ENCODE data around the gene KRT79.
"Not testable (repeated sequence)": the region's sequence is repeated elsewhere in the genome, so short reads cannot be mapped to it uniquely, and the experiment has no call there.

The KRT79 gene

DNA sequence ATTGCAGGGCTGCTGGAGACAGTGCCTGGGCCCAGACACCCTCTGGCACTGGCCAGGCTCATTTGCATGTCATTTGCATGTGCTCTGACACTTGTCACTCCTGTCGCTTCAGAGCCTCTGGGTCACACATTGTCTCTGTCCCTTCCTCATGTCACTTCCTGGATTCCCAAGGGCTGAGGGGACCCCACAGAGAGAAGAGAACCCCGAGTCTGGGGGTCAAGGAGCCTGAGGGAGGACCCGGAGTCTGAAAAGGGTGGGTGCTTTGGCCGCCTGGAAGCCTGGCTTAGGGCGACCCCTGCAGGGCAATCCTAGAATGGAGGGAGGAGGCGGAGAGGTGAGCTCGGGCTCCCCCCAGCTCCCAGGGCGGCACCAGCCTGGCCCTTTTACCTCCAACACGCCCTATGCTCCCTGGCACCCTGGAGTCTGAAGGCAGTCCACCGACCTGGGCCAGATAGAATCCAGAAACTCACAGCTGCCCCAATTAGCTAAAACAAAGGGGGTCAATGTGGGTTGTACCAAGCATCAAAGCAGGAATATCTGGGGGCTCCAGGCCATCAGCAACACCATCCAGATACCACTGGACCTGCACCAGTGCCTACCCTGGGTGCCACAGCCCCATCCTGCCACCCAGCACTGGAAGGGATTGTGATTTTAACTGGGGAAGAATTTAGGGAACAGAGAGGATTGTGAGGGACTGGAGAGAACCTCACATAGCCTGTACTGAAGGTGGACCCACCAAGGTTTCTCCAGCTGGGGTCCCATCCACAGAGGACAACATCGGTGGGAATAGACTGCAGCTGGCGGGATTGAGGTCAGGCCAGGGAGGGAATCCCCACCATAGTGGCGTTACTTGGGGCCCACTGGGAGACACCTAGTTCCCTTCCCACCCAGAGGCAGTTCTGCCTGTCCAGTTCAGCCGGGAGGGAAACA lies 36.5 kb upstream of the KRT79 start:
- peaks cover 32% of the 10 kb centered on the region for H3K4me1 Mint-ChIP-seq
- no peaks in the 10 kb centered on the region for H3K36me3 Mint-ChIP-seq
- no peaks in the 10 kb centered on the region for H3K9me3 Mint-ChIP-seq
- H3K27ac Mint-ChIP-seq, result no peak overlapping the region
- ATAC-seq (ENCODE audit: low read depth), result peak; percentile 77
- peak; percentile 57 to 75 for DNase-seq (ENCODE audit: low spot score in 2 of 2)
- peaks cover 11% of the 10 kb centered on the region for H3K27me3 Mint-ChIP-seq
- H3K4me3 Mint-ChIP-seq, result peak overlapping the region; percentile 63

DNA sequence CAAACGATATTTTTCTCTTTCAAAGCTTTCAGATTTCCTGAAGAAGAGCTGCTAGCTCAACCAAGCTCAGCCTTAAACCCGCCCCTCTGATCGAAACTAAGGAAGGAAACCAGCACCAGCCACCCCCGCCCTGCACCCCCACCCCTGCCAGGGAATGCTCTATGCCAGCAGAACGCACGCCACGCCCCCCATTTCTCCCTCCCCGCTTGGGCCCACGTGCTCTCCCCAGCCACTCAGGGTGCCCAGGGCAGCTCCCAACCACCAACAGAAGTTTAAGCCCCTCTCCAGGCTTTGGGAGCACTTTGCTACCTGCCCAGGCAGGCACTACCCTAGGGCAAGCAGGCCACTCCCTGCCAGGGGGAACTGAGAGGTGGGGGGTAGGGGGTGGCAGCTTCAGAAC lies 33.5 kb upstream of the KRT79 start:
- peaks cover 17% of the 10 kb centered on the region for H3K4me1 Mint-ChIP-seq
- no peak overlapping the region for H3K27ac Mint-ChIP-seq
- DNase-seq (ENCODE audit: low spot score in 2 of 2) (no peak), ATAC-seq (ENCODE audit: low read depth) (peak; percentile 18)
- no peak overlapping the region for H3K4me3 Mint-ChIP-seq
- no peaks in the 10 kb centered on the region for H3K9me3 Mint-ChIP-seq
- H3K36me3 Mint-ChIP-seq, result no peaks in the 10 kb centered on the region
- H3K27me3 Mint-ChIP-seq, result no peaks in the 10 kb centered on the region

DNA sequence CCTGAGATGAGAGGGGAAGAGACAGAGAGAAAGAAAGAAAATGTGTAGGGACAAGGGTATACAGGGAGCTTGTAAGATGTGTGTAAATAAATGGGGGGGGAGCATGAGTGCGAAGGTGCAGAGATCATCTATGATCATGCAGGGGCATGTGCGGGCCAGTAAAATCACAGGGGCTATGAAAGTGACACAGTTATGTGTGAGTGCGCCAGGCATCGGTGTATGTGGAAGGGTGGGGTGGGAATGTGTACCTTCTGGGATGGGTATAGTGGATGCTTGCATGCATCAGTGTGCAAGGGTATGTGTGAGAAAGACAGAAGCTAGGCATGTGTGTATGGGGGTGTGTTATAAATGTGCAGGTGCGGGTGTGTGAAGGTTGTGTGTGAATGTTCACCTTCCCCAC lies 33.0 kb upstream of the KRT79 start:
- no peak for DNase-seq (ENCODE audit: low spot score in 2 of 2)
- Mint-ChIP-seq H3K27me3 (no peaks in the 10 kb centered on the region), H3K27ac (no peak overlapping the region), H3K36me3 (no peaks in the 10 kb centered on the region), H3K4me1 (peaks cover 17% of the 10 kb centered on the region), H3K9me3 (no peaks in the 10 kb centered on the region), H3K4me3 (no peak overlapping the region)
- ATAC-seq (ENCODE audit: low read depth), result no peak

DNA sequence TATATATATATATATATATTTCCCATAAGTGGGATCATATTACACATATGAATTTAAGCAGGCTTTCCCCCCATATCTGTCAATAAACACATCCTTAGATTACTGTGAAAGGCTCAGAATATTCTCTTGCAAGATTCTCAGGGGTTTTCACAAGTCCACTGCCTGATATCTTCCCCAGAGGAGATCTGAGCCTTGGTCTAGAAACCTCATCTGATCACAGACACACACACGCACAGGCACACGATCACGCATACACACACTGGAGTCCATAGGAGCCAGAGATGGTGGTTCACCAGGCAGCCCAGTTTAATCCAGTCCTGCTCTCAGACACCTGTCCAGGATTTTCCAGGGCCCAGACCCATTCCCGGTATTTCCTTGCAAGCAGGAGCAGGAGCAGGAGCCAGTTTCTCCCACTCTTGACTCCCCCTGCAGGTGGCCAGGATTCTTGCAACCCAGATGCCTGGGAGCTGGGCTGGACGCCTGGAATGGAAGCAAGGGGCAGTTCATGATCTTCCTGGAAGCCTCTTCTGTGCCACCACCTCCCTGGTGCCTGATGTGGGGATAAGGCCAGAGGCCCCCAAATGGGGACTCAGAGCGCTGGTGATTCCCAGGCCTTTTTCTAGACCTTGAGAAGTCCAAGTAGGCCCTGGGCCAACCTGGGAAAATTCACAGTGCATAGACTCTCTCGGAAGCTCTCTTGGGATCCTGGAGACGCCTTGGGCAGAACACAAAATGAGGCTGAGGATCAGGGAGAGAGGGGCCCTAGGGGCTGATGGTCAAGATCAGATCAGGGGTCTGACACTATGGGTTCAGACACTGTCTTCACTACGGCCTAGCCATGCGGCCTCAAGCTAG lies 31.2 kb upstream of the KRT79 start:
- DNase-seq (ENCODE audit: low spot score in 2 of 2), result no peak
- Mint-ChIP-seq H3K27me3 (no peaks in the 10 kb centered on the region), H3K9me3 (no peaks in the 10 kb centered on the region), H3K36me3 (no peaks in the 10 kb centered on the region), H3K27ac (no peak overlapping the region), H3K4me3 (no peak overlapping the region), H3K4me1 (peaks cover 17% of the 10 kb centered on the region)
- ATAC-seq (ENCODE audit: low read depth), result no peak

DNA sequence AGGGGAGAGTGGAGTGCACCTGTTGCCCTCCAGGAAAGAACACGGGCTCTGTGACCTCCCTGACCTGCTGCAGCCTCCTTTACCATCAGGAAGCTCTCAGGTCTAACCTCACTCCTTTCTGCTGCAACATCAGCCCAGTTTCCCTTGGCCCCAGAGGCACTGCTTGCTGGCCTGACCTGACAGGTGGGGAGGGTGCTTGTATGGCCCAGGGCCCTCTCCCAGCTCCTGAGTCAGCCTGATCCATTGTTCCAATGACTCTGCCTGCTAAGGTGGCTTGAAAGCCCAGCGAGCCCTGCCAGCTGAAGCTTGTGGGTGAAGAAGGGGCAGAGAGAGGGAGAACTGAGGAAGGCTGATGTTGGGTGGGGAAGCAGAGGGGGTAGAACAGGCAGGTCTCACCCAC lies 27.9 kb upstream of the KRT79 start:
- DNase-seq (ENCODE audit: low spot score in 2 of 2) (no peak), ATAC-seq (ENCODE audit: low read depth) (no peak)
- Mint-ChIP-seq H3K4me1 (peaks cover 2% of the 10 kb centered on the region), H3K27me3 (peaks cover 2% of the 10 kb centered on the region), H3K4me3 (no peak overlapping the region), H3K36me3 (no peaks in the 10 kb centered on the region), H3K27ac (no peak overlapping the region), H3K9me3 (no peaks in the 10 kb centered on the region)

DNA sequence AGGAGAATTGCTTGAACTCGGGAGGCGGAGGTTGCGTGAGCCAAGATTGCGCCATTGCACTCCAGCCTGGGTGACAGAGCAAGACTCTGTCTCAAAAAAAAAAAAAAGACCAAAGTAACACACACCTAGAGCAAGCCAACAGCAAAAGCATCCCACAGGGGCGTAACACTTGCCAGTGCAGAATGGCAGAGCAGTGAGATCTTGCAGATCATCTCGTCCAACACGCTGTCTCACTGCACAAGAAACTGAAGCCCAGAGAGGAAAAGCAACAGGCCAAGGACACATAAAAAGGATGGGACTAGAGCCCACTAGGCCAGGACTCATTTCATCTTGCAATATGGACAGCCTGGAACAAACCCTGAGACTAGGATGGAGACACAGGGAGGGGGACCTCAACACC lies 27.4 kb upstream of the KRT79 start:
- H3K27me3 Mint-ChIP-seq, result peaks cover 7% of the 10 kb centered on the region
- ATAC-seq (ENCODE audit: low read depth), result no peak
- H3K36me3 Mint-ChIP-seq, result no peaks in the 10 kb centered on the region
- no peaks in the 10 kb centered on the region for H3K4me1 Mint-ChIP-seq
- no peak overlapping the region for H3K4me3 Mint-ChIP-seq
- DNase-seq (ENCODE audit: low spot score in 2 of 2), result no peak
- no peaks in the 10 kb centered on the region for H3K9me3 Mint-ChIP-seq
- H3K27ac Mint-ChIP-seq, result no peak overlapping the region

DNA sequence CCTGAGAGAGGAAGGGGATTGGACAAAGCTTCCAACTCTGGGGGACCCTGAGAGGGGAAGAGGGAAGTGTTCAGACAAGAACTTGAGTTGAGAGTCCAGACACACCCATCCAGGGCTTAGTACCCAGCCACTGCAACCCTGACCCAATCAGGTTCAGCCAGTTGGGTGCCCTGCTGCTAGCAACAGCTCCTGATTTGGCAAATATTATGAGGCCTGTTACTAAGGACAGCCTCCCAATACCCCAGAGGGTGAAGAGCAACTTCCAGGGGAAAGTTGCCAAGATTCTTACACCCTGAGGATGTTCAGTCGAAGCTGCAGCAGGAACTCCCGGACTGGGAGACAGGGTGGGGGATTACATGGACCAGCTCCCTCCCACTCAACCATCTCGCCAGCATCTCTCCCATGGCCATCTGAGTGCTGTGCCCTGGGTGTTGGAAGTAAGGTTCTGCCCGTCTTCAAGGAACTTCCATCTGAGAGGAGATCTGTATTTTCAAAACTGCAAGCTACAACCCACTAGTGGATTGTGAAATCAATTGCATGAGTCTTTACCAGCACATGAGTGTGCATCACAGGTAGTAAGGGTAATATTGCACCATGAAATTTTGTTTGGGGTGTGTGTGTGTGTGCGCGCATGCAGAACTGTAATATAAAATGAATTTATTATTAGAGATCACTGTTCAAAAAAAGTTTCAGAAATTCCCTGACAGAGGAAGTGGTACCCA lies 26.2 kb upstream of the KRT79 start:
- ATAC-seq (ENCODE audit: low read depth) (no peak), DNase-seq (ENCODE audit: low spot score in 2 of 2) (no peak)
- H3K27ac Mint-ChIP-seq, result no peak overlapping the region
- no peaks in the 10 kb centered on the region for H3K9me3 Mint-ChIP-seq
- H3K27me3 Mint-ChIP-seq, result peaks cover 10% of the 10 kb centered on the region
- H3K4me1 Mint-ChIP-seq, result no peaks in the 10 kb centered on the region
- no peak overlapping the region for H3K4me3 Mint-ChIP-seq
- H3K36me3 Mint-ChIP-seq, result peaks cover 1% of the 10 kb centered on the region

DNA sequence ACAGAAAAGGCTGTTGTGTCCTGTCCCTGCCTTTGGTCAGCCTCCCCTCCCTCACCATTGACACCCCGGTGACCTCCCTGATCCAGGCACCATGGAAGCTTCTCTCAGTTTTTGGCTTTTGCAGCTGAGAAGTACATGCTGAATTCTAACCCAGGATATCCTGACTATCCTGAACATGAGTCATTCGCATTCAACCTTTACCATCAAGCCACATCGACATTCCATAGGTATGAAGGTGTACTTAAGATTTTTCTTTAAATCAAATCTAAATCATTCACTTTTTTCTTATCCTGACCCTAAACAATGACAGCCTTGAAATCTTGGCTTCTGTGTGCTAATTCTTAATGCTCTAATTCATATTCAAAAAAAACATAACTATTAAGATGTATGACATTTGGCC lies 23.4 kb upstream of the KRT79 start:
- no peak for ATAC-seq (ENCODE audit: low read depth)
- H3K4me1 Mint-ChIP-seq, result no peaks in the 10 kb centered on the region
- no peak for DNase-seq (ENCODE audit: low spot score in 2 of 2)
- H3K27ac Mint-ChIP-seq, result no peak overlapping the region
- peaks cover 18% of the 10 kb centered on the region for H3K27me3 Mint-ChIP-seq
- no peak overlapping the region for H3K4me3 Mint-ChIP-seq
- peaks cover 1% of the 10 kb centered on the region for H3K36me3 Mint-ChIP-seq
- peaks cover 1% of the 10 kb centered on the region for H3K9me3 Mint-ChIP-seq

DNA sequence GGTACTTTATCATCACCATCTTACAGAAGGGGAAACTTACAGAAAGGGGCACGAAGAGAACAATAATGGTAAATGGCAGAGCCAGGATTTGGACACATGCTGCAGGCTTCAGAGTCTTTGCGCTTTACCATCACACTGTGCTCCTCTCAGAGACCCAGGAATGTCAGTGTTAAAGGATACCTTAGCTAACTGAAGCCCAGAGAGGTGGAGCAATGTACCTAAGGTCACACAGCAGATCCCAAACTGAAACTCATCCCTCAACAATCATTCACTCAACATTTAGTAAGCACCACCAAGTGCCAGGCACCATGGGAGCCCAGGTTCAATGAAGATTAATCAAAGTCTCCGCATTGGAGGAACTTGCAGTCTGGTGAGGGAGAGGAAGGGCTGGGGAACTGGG lies 22.7 kb upstream of the KRT79 start:
- Mint-ChIP-seq H3K27ac (no peak overlapping the region), H3K4me3 (no peak overlapping the region), H3K36me3 (peaks cover 1% of the 10 kb centered on the region), H3K27me3 (peaks cover 22% of the 10 kb centered on the region), H3K4me1 (no peaks in the 10 kb centered on the region), H3K9me3 (peaks cover 1% of the 10 kb centered on the region)
- no peak for ATAC-seq (ENCODE audit: low read depth)
- DNase-seq (ENCODE audit: low spot score in 2 of 2), result no peak

DNA sequence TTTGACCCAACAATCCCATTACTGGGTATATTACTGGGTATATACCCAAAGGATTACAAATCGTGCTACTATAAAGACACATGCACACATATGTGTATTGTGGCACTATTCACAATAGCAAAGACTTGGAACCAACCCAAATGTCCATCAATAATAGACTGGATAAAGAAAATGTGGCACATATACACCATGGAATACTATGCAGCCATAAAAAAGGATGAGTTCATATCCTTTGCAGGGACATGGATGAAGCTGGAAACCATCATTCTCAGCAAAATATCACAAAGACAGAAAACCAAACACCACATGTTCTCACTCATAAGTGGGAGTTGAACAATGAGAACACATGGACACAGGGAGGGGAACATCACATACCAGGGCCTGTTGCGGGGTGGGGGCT lies 22.0 kb upstream of the KRT79 start:
- not testable (repeated sequence) for H3K4me3 Mint-ChIP-seq; DNase-seq (ENCODE audit: low spot score in 2 of 2); H3K9me3 Mint-ChIP-seq; H3K27ac Mint-ChIP-seq; H3K4me1 Mint-ChIP-seq; ATAC-seq (ENCODE audit: low read depth); H3K36me3 Mint-ChIP-seq
- peaks cover 22% of the 10 kb centered on the region for H3K27me3 Mint-ChIP-seq

DNA sequence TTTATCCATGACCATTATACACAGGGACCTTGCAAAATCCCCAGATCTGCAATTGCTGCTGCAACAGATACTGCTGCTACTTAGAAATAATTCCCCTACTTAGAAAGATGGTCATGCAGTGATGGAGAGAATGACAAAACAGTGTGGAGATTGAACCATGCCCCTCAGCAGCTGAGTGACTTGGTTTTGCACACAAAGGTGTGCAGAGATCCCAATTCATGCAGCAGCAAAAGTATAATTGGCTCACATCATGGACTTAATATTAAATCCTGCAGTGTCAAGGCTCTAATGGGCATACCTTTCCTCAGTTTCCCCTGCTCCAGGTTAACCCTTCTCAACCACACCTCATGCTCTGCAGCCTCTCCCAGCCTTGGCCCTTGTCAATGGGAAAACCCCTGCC lies 17.7 kb upstream of the KRT79 start:
- H3K27me3 Mint-ChIP-seq, result peaks cover 30% of the 10 kb centered on the region
- peaks cover 1% of the 10 kb centered on the region for H3K36me3 Mint-ChIP-seq
- H3K4me1 Mint-ChIP-seq, result peaks cover 4% of the 10 kb centered on the region
- no peak overlapping the region for H3K4me3 Mint-ChIP-seq
- peaks cover 1% of the 10 kb centered on the region for H3K9me3 Mint-ChIP-seq
- no peak overlapping the region for H3K27ac Mint-ChIP-seq
- no peak for ATAC-seq (ENCODE audit: low read depth)
- no peak for DNase-seq (ENCODE audit: low spot score in 2 of 2)

DNA sequence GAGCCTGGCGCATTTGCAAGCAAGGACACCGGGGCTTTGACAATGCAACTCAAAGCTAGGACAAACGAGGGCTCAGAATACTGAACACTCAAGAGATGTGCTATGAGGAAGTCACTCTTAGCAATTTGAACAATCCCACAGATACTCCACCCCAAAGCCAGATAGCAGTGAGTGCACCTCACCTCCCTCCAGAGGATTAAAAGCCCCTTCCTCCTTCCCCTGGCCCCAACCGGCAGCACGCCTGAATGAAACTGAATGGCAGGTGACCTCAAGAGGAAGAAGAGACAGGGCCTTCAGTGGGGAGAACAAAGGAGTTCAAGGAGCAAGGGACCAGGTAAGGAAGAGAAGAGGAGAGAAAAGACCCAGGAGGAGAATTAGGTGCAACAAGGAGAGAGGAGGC lies 16.6 kb upstream of the KRT79 start:
- H3K4me1 Mint-ChIP-seq, result peaks cover 4% of the 10 kb centered on the region
- no peak overlapping the region for H3K27ac Mint-ChIP-seq
- H3K9me3 Mint-ChIP-seq, result peaks cover 1% of the 10 kb centered on the region
- no peak for ATAC-seq (ENCODE audit: low read depth)
- peaks cover 32% of the 10 kb centered on the region for H3K27me3 Mint-ChIP-seq
- no peak overlapping the region for H3K4me3 Mint-ChIP-seq
- DNase-seq (ENCODE audit: low spot score in 2 of 2), result no peak
- H3K36me3 Mint-ChIP-seq, result peaks cover under 1% of the 10 kb centered on the region

DNA sequence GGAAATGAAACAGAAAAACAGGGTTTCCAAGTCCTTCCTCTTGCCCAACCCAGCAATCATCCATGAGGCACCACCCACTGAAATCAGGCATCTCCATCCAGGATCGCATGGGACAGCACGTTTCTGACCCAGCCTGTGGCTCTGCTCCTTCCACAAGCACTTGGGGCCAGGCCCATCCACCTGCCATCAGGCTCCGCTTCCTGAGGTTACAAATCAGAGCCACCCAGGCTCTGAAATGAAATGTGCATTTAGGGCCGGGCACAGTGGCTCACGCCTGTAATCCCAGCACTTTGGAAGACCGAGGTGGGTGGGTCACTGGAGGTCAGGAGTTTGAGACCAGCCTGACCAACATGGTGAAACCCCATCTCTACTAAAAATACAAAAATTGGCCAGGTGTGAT lies 15.4 kb upstream of the KRT79 start:
- Mint-ChIP-seq H3K27me3 (peaks cover 33% of the 10 kb centered on the region), H3K9me3 (no peaks in the 10 kb centered on the region), H3K4me3 (no peak overlapping the region), H3K4me1 (peaks cover 4% of the 10 kb centered on the region), H3K36me3 (no peaks in the 10 kb centered on the region), H3K27ac (no peak overlapping the region)
- no peak for DNase-seq (ENCODE audit: low spot score in 2 of 2)
- no peak for ATAC-seq (ENCODE audit: low read depth)

Data from memory B cell (primary cell).